ENCODE results near the gene EIF4B.

Gene EIF4B

DNA sequence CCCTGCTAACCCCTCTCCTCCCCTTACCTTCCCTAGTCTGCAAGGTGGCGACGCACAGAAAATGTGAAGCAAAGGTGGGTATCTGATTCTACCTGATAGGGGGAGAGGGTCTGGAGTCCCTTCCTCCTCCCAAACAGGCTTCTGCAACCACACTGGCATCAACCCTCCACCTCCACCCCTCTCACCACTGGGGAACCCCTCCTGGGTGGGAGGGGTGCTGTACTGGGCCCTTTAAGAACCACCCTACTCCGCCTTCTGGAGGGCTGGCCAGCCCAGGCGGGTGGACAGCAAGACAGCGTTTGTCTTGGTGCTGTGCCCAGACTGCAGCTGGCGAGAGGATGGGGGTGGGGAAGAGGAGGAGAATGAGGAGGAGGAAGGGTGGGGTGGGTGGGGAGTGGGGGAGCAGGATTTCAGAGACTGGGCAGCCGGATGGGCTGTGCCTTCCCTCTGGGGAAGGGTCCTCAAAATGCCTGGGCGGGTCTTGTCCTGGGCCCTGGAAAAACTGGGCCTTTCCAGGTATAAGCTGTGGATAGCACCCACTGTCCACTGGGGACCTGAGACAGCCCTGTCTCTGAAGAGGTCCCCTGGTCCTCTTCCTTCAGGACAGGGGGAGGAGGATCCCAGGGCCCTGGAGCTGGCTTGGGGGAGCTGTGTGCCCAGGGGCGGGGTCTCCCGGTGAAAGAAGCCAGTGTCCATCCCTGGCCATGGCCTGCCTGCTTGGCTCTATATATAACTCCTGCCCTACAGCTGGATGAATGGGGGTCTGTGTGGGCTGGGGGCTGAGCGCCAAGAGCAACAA is 46.4 kb downstream of the EIF4B start:
- intact Hi-C loops (cut with DNase I), result no loop called here
- DNase-seq, result peak; percentile 80 to 97 (median 93)

DNA sequence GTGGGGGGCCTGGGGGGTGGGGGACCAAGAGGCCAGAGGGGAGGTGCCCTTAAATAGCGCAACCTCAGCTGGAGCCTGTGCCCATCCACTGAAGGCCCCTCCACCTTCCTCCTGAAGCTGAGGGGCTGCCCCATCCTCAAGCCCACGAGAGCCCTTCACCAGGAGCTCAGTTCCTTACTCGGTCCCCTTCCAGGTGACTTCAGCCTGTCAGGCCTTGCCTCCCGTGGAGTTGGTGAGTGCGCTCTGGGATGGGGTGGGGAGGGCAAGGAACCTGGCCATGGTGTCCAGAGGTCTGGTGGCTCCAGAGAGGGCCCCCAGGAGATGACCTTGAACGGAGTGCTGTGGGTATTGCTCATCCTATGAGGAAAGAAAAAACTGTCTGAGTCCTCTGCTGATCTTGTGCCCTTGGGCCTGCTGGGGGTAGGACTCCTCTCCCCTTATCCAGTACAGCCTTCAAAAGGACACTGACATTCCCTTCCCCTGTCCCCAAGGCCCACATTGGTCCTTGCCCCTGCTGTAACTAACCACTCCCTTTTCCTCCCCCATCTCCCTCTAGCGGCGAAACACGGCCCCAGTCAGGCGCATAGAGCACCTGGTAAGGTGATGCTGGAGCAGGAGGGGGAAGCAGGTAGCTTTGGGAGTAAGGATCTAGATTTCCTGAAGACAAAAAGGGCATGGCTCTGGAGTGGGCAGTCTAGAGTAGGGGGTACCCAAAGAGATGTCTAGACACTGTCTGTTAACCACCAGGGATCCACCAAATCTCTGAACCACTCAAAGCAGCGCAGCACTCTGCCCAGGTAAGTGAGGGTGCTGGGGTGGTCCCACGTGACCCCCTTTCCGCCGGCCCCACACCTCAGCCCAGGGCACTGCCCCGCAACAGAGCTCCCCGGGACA is 47.2 kb downstream of the EIF4B start:
- intact Hi-C loops (cut with DNase I), result no loop called here
- peak in 40 of 42 donors; percentile 50 to 83 (median 70) for DNase-seq

DNA sequence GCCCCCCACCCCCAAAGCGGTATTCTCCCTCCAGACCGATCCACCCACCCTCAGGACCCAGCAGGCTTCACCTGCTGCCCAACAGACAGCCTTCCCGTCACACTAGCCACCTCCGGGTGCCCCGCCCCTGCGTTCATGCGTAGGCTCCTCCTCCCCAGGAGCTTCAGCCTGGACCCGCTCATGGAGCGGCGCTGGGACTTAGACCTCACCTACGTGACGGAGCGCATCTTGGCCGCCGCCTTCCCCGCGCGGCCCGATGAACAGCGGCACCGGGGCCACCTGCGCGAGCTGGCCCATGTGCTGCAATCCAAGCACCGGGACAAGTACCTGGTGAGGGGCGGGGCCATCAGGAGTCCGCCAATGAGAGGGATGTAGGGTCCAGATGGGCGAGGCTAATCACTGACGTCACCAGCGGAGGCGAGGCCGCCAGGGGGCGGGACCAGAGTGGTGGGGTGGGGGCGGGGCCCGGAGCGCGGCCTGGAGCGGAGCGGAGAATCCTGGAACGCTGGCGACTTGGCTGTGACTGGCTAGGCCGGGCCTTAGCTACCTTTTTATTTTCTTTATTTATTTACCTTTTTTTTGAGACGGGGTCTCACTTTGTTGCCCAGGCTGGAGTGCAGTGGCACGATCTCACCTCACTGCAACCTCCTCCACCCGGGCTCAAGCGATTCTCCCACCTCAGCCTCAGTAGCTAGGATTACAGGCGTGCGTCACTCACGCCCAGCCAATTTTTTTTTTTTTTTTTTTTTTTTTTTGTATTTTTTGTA is 48.0 kb downstream of the EIF4B start:
- intact Hi-C loops (cut with DNase I), result no loop called here
- peak; percentile 94 to 99 (median 98) for DNase-seq

DNA sequence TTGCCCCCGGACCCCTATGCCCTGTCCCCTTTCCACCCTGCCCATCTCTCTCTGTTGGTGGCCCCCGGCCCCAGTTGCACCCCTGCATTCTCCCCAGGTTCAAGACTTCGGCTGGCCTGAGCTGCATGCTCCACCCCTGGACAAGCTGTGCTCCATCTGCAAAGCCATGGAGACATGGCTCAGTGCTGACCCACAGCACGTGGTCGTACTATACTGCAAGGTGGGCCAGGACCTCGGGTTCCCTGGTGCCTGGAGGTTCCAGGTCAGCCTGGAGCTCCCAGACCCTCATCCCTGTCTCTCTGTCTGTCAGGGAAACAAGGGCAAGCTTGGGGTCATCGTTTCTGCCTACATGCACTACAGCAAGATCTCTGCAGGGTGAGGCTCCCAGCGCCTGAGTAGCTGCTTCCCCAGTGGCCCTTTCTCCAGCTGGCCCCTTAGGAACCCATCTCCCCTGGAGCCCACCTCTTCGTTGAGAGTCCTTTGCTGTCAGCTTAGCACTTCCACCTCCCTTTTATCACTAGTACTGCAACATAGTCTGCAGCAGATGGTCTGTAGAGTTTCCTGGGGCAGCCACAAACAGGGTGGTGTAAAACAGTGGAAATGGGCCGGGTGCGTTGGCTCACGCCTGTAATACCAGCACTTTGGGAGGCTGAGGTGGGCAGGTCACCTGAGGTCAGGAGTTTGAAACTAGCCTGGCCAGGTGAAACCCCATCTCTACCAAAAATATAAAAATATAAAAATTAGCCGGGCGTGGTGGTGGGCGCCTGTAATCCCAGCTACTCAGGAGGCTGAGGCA is 49.4 kb downstream of the EIF4B start:
- intact Hi-C loops (cut with DNase I), result loop anchor here (5.0 kb wide), 1 partner anchor 42 kb away; the partner anchor contains the start of gene IGFBP6
- DNase-seq, result peak in 7 of 42 donors; percentile 4 to 30 (median 15)

DNA sequence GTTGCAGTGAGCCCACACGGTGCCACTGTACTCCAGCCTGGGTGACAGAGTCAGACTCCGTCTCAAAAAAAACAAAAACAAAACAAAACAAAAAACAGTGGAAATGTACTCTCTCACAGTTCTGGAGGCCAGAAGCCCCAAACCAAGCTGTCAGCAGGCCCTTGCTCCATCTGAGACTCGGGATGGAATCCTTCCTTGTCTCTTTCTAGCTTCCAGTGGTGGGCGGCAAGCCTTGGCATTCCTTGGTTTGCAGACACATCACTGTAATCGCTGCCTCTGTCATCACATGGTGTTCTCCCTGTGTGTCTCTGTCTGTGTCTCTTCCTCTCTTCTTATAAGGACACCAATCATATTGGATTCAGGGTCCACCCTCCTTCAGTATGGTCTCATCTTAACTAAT is 50.0 kb downstream of the EIF4B start:
- DNase-seq, result peak in 6 of 42 donors; percentile 9 to 39 (median 24)
- intact Hi-C loops (cut with DNase I), result loop anchor here (5.0 kb wide), 1 partner anchor 41 kb away; the partner anchor contains the start of gene IGFBP6

DNA sequence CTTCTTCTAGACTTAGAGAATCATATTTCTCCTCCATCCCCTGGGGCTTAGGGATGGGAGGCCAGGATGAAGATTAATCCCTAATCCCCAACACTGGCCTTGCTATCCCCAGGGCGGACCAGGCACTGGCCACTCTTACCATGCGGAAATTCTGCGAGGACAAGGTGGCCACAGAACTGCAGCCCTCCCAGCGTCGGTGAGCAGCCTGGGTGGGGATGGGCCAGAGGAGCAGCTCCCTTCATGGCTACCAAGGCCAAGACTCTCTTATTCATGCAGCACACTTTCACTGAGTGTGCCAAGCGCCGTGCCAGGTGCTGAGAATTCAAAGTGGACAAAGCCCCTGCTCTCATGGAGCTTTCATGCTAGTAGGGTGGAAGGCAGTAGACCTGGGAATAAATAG is 50.6 kb downstream of the EIF4B start:
- peak in 3 of 42 donors; percentile 8 to 19 (median 12) for DNase-seq

DNA sequence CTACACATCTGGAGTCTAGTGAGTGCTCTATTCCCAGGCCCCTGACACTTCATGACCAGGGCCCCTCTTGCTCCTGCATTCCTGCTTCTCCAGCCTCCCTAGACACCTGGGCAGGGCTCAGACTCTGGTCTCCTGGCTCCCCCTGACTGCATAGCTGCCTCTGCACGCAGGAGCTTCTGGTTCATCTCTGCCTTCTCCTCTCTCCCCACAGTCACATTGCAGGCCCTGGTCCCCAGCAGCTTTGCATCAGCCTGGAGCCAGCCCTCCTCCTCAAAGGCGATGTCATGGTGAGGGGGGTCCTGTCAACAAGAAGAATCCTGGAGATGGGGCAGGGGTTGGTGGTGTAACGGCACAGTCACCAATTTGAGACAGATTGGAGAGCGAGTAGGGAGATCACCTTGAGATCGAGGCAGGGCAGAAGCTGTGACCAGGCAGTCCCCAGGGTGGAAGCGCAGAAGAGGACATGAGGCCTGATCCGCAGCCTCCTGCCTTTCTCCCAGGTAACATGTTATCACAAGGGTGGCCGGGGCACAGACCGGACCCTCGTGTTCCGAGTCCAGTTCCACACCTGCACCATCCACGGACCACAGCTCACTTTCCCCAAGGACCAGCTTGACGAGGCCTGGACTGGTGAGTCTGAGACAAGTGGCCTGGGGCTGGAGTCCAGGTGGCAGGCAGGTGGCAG is 51.7 kb downstream of the EIF4B start:
- intact Hi-C loops (cut with DNase I), result loop anchor here (5.0 kb wide), 1 partner anchor 39 kb away; the partner anchor contains the start of gene IGFBP6
- DNase-seq, result peak in 7 of 42 donors; percentile 4 to 36 (median 15)

More for the DNA sequence above, 50.6 kb downstream of the EIF4B start:
- intact Hi-C loops (cut with DNase I), result loop anchor here (5.0 kb wide), 1 partner anchor 40 kb away; the partner anchor contains the start of gene IGFBP6

DNA sequence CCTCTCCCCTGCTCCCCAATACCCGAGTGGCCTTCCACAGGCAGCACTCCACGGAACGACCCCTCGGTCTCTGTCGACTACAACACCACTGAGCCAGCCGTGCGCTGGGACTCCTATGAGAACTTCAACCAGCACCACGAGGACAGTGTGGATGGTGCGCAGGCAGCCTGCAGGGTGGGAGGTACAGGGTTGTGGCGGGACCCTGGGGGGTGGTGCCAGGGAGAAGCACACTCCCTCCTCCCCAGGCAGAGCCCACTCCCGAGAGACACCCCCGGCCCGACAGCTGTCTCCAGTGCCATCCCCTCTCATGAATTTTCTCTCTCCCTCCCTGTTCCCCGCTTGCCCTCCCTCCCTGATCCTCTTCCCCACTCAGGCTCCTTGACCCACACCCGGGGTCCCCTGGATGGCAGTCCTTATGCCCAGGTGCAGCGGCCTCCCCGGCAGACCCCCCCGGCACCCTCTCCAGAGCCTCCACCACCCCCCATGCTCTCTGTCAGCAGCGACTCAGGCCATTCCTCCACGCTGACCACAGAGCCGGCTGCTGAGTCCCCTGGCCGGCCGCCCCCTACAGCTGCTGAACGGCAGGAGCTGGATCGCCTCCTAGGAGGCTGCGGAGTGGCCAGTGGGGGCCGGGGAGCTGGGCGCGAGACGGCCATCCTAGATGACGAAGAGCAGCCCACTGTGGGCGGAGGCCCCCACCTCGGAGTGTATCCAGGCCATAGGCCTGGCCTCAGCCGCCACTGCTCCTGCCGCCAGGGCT is 52.6 kb downstream of the EIF4B start:
- peak in 6 of 42 donors; percentile 5 to 34 (median 15) for DNase-seq
- intact Hi-C loops (cut with DNase I), result loop anchor here (5.0 kb wide), 1 partner anchor 38 kb away; the partner anchor contains the start of gene IGFBP6

DNA sequence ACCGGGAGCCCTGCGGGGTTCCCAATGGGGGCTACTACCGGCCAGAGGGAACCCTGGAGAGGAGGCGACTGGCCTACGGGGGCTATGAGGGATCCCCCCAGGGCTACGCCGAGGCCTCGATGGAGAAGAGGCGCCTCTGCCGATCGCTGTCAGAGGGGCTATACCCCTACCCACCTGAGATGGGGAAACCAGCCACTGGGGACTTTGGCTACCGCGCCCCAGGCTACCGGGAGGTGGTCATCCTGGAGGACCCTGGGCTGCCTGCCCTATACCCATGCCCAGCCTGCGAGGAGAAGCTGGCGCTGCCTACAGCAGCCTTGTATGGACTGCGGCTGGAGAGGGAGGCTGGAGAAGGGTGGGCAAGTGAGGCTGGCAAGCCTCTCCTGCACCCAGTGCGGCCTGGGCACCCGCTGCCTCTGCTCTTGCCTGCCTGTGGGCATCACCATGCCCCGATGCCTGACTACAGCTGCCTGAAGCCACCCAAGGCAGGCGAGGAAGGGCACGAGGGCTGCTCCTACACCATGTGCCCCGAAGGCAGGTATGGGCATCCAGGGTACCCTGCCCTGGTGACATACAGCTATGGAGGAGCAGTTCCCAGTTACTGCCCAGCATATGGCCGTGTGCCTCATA is 53.3 kb downstream of the EIF4B start:
- peak in 6 of 42 donors; percentile 5 to 38 (median 12) for DNase-seq
- intact Hi-C loops (cut with DNase I), result loop anchor here (5.0 kb wide), 1 partner anchor 38 kb away; the partner anchor contains the start of gene IGFBP6

DNA sequence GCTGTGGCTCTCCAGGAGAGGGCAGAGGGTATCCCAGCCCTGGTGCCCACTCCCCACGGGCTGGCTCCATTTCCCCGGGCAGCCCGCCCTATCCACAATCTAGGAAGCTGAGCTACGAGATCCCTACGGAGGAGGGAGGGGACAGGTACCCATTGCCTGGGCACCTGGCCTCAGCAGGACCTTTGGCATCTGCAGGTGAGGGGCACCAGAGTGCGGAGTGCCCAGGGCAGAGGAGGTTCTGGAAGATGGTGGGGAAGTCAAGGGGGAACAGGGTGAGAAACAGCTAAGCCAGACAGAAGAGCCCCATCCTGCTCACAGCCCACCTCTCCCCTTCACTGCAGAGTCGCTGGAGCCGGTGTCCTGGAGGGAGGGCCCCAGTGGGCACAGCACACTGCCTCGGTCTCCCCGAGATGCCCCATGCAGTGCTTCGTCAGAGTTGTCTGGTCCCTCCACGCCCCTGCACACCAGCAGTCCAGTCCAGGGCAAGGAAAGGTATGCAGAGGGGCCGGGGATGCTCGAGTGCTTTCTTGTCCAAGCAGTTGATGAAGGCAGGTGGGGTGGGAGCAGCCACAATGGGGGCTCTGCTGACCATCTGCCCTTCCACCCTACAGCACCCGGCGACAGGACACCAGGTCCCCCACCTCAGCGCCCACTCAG is 53.9 kb downstream of the EIF4B start:
- peak in 3 of 42 donors; percentile 4 to 22 (median 4) for DNase-seq
- intact Hi-C loops (cut with DNase I), result no loop called here

DNA sequence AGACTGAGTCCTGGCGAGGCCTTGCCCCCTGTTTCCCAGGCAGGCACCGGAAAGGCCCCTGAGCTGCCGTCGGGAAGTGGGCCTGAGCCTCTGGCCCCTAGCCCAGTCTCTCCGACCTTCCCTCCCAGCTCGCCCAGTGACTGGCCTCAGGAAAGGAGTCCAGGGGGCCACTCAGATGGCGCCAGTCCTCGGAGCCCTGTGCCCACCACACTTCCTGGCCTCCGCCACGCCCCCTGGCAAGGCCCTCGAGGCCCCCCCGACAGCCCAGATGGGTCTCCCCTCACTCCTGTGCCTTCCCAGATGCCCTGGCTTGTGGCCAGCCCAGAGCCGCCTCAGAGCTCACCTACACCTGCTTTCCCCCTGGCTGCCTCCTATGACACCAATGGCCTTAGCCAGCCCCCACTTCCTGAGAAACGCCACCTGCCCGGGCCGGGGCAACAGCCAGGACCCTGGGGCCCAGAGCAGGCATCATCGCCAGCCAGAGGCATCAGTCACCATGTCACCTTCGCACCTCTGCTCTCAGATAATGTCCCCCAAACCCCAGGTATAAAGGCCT is 54.5 kb downstream of the EIF4B start:
- peak in 9 of 42 donors; percentile 2 to 42 (median 16) for DNase-seq
- intact Hi-C loops (cut with DNase I), result no loop called here

DNA sequence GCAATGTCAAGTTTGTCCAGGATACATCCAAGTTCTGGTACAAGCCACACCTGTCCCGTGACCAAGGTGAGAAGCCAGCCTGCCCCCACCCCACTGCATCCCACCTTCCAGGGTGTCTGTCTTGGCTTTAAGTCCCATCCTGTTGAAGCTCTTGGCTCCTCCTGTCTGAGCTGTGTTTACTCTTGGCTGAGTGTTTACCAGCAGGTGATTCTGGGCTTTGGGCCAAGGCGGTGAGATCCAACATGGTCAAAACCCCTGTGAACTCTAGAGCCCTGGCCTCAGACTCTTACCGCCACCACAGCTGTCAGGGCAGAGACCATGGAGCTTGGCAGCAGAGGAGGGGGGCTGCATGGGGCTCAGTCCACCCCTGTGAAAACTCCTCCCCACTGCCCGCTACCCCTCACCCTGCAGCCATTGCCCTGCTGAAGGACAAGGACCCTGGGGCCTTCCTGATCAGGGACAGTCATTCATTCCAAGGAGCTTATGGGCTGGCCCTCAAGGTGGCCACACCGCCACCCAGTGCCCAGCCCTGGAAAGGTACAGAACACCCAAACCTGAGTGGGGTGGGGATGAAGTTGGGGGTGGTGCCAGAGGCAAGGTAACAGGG is 55.3 kb downstream of the EIF4B start:
- DNase-seq, result peak in 7 of 42 donors; percentile 4 to 43 (median 30)
- intact Hi-C loops (cut with DNase I), result no loop called here

DNA sequence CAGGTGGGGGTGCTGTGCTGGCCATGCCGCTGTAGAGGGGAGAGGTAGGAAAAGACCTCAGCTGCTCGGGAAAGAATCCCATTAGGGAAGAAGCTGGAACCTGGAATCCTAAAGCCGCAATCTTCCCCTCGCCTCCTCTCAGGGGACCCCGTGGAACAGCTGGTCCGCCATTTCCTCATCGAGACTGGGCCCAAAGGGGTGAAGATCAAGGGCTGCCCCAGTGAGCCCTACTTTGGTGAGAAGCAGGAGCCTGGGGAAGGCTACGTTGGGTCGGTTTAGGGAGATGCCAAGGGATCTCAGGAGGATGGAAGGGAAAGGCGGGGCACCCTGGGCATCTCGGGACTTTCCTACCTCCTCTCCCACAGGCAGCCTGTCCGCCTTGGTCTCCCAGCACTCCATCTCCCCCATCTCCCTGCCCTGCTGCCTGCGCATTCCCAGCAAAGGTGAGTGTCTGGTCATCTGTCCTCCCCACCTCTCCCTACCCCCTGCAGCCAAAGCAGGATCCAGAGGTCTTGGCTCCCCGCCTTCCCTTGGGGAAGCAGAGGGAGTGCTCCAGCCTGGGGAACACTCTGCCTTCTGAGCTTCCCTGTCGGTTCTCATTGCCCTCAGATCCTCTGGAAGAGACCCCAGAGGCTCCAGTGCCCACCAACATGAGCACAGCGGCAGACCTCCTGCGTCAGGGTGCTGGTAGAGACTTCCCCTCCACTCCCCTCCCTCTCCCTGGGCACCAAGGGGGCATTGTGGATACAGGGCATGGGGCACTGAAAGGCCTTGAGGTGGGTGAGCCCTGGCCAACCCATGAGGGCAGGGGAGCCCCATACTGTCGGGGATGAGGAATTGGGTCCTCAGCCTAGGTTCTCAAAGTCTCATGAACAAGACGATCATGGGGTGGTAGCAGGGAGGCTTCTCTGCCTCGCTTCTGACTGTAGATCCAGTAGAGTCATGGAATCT is 56.0 kb downstream of the EIF4B start:
- DNase-seq, result peak in 6 of 42 donors; percentile 5 to 42 (median 20)
- intact Hi-C loops (cut with DNase I), result no loop called here
